Mesenchymal stem cell (in vitro differentiated cells and primary cell): ENCODE results near the gene ZBTB25.

Experiments used
- DNase-seq: peaks from one replicate; pipeline ENCODE4 v3.0.0-alpha.2; 2013
- H2AFZ ChIP-seq: one replicate; pipeline ENCODE4 v1.6.1; 2013; ENCODE audit warnings: low read depth, mild to moderate bottlenecking, control low read depth, inconsistent platforms, low read length, moderate library complexity
- H2AK5ac ChIP-seq: 2 replicates; pipeline ENCODE4 v1.6.1; 2013; ENCODE audit warnings: low read length, moderate library complexity, mild to moderate bottlenecking, inconsistent platforms; ENCODE audit not compliant: severe bottlenecking
- H2BK120ac ChIP-seq: one replicate; pipeline ENCODE4 v1.6.1; 2013; ENCODE audit warnings: low read depth, mild to moderate bottlenecking, inconsistent platforms, low read length, moderate library complexity
- H2BK12ac ChIP-seq, 2 experiments: one replicate each; pipeline ENCODE4 v1.6.1; 2013; ENCODE audit warnings: inconsistent platforms in 2 of 2, low read length in 2 of 2, mild to moderate bottlenecking in 2 of 2, moderate library complexity in 2 of 2, control low read depth in 1 of 2
- H2BK15ac ChIP-seq: one replicate; pipeline ENCODE4 v1.6.1; 2013; ENCODE audit warnings: mild to moderate bottlenecking, low read depth, inconsistent platforms; ENCODE audit not compliant: poor library complexity, severe bottlenecking
- H2BK5ac ChIP-seq: 2 replicates; pipeline ENCODE4 v1.6.1; 2013; ENCODE audit warnings: low read depth, mild to moderate bottlenecking, low read length, control low read depth, inconsistent platforms; ENCODE audit not compliant: poor library complexity, severe bottlenecking
- H3K14ac ChIP-seq, 2 experiments: one replicate each; pipeline ENCODE4 v1.6.1; 2013; ENCODE audit warnings: inconsistent platforms in 2 of 2, low read length in 2 of 2, control low read depth in 1 of 2, mild to moderate bottlenecking in 1 of 2, moderate library complexity in 1 of 2
- H3K18ac ChIP-seq, 2 experiments: one replicate each; pipeline ENCODE4 v1.6.1; 2013; ENCODE audit warnings: inconsistent platforms in 2 of 2, low read length in 2 of 2, control low read depth in 1 of 2, low read depth in 1 of 2, mild to moderate bottlenecking in 1 of 2
- H3K23ac ChIP-seq, 2 experiments: one replicate each; pipeline ENCODE4 v1.6.1; 2013; ENCODE audit warnings: inconsistent platforms in 2 of 2, low read length in 2 of 2, mild to moderate bottlenecking in 2 of 2, moderate library complexity in 2 of 2, control low read depth in 1 of 2
- H3K27ac ChIP-seq: 2 replicates; pipeline ENCODE4 v1.5.1; 2013; ENCODE audit warnings: mild to moderate bottlenecking, moderate library complexity, low read length, control low read depth, inconsistent platforms; ENCODE audit not compliant: poor library complexity, severe bottlenecking
- H3K27me3 ChIP-seq, 2 experiments: 2 replicates each; pipeline versions ENCODE4 v1.6.1 to v1.7.0; 2013; ENCODE audit warnings: low read length in 2 of 2, mild to moderate bottlenecking in 2 of 2, moderate library complexity in 2 of 2, control low read depth in 1 of 2, inconsistent platforms in 1 of 2; ENCODE audit not compliant: control insufficient read depth in 1 of 2, insufficient read depth in 1 of 2
- H3K36me3 ChIP-seq, 2 experiments: 2 replicates each; pipeline versions ENCODE4 v1.6.1 to v1.7.0; 2013; ENCODE audit warnings: low read length in 2 of 2, control low read depth in 1 of 2, inconsistent platforms in 1 of 2, low read depth in 1 of 2, mild to moderate bottlenecking in 1 of 2; ENCODE audit not compliant: insufficient read depth in 2 of 2, control insufficient read depth in 1 of 2
- H3K4ac ChIP-seq, 2 experiments: one replicate each; pipeline ENCODE4 v1.6.1; 2013; ENCODE audit warnings: inconsistent platforms in 2 of 2, low read length in 2 of 2, mild to moderate bottlenecking in 2 of 2, moderate library complexity in 2 of 2, control low read depth in 1 of 2, low read depth in 1 of 2
- H3K4me1 ChIP-seq: 2 replicates; pipeline ENCODE4 v1.6.1; 2013; ENCODE audit warnings: low read depth, low read length, control low read depth; ENCODE audit not compliant: control insufficient read depth, insufficient read depth
- H3K4me2 ChIP-seq: 2 replicates; pipeline ENCODE4 v1.6.1; 2013; ENCODE audit warnings: low read length, mild to moderate bottlenecking, inconsistent platforms; ENCODE audit not compliant: poor library complexity, severe bottlenecking
- H3K4me3 ChIP-seq, 2 experiments: 2 replicates each; pipeline versions ENCODE4 v1.5.1 to v1.7.0; 2013; ENCODE audit warnings: low read length in 2 of 2, mild to moderate bottlenecking in 2 of 2, control low read depth in 1 of 2, low read depth in 1 of 2; ENCODE audit not compliant: insufficient read depth in 1 of 2
- H3K79me1 ChIP-seq: replicated peaks from 2 replicates; pipeline ENCODE4 v1.6.1; 2013; ENCODE audit warnings: mild to moderate bottlenecking, control low read depth, low read length, inconsistent platforms; ENCODE audit not compliant: poor library complexity, severe bottlenecking
- H3K9ac ChIP-seq: 2 replicates; pipeline ENCODE4 v1.7.0; 2013; ENCODE audit warnings: mild to moderate bottlenecking, low read length, moderate library complexity
- H3K9me3 ChIP-seq: 2 replicates; pipeline ENCODE4 v1.7.0; 2013; ENCODE audit warnings: mild to moderate bottlenecking, low read length; ENCODE audit not compliant: control insufficient read depth
- H4K8ac ChIP-seq: one replicate; pipeline ENCODE4 v1.6.1; 2013; ENCODE audit warnings: inconsistent platforms, mild to moderate bottlenecking, low read length, moderate library complexity
- H4K91ac ChIP-seq: one replicate; pipeline ENCODE4 v1.6.1; 2013; ENCODE audit warnings: mild to moderate bottlenecking, low read length, inconsistent platforms
- WGBS: methylation state at CpG from one replicate; pipeline ENCODE4 v1.1.7; 2013; ENCODE audit warnings: mixed read lengths; 5-methylcytosine and 5-hydroxymethylcytosine counted together

ZBTB25 gene

GRCh38 chr14:64416348-64416932 lies 87.2 kb downstream of the ZBTB25 start:
- Histone ChIP-seq H3K27ac (no peak overlapping the region), H3K14ac (no peak overlapping the region), H2AK5ac (no peak overlapping the region), H2BK5ac (no peak overlapping the region), H3K4me1 (peaks cover 8% of the 10 kb centered on the region), H2AFZ (no peak overlapping the region), H3K9me3 (no peaks in the 10 kb centered on the region), H3K9ac (no peak overlapping the region), H3K4ac (no peak overlapping the region), H4K8ac (no peak overlapping the region), H2BK12ac (no peak overlapping the region), H3K4me3 (no peak overlapping the region), H4K91ac (no peak overlapping the region), H3K27me3 (no peaks in the 10 kb centered on the region), H2BK120ac (no peak overlapping the region), H3K18ac (no peak overlapping the region), H3K36me3 (peaks cover 36 to 77% of the 10 kb centered on the region in 2 experiments), H2BK15ac (no peak overlapping the region), H3K79me1 (peaks cover 11% of the 10 kb centered on the region), H3K23ac (no peak overlapping the region), H3K4me2 (no peak overlapping the region)
- WGBS: 83% methylated on average over 2 of the region's 3 CpGs
- no peak for DNase-seq

- Histone ChIP-seq H3K18ac (no peak overlapping the region), H2AK5ac (no peak overlapping the region), H3K4ac (no peak overlapping the region), H2BK12ac (no peak overlapping the region), H3K4me2 (no peak overlapping the region), H4K91ac (no peak overlapping the region), H3K9ac (no peak overlapping the region), H3K79me1 (peaks cover 21% of the 10 kb centered on the region), H3K14ac (no peak overlapping the region), H2AFZ (no peak overlapping the region), H3K9me3 (no peaks in the 10 kb centered on the region), H2BK5ac (no peak overlapping the region), H2BK120ac (no peak overlapping the region), H4K8ac (no peak overlapping the region), H3K36me3 (peaks cover 17 to 51% of the 10 kb centered on the region in 2 experiments), H3K23ac (no peak overlapping the region), H3K27ac (no peak overlapping the region), H3K4me3 (no peak overlapping the region), H3K4me1 (peaks cover 8% of the 10 kb centered on the region), H2BK15ac (no peak overlapping the region), H3K27me3 (no peaks in the 10 kb centered on the region)
- DNase-seq: no peak
- 100% methylated on average over 1 of the region's 1 CpG for WGBS
These were observed 91.4 kb downstream of the ZBTB25 start for GRCh38 chr14:64412237-64412636.

GRCh38 chr14:64411001-64411400 lies 92.6 kb downstream of the ZBTB25 start:
- no peak overlapping the region for H2BK15ac ChIP-seq
- no peaks in the 10 kb centered on the region for H3K27me3 ChIP-seq
- peaks cover 8% of the 10 kb centered on the region for H3K4me1 ChIP-seq
- no peak overlapping the region for H2BK12ac ChIP-seq
- 96% methylated on average over 2 of the region's 4 CpGs for WGBS
- H3K18ac ChIP-seq: no peak overlapping the region
- no peak overlapping the region for H2BK120ac ChIP-seq
- H3K79me1 ChIP-seq: peaks cover 25% of the 10 kb centered on the region
- H3K4me3 ChIP-seq: no peak overlapping the region
- H3K36me3 ChIP-seq: peaks cover 16 to 38% of the 10 kb centered on the region in 2 experiments
- no peak overlapping the region for H2BK5ac ChIP-seq
- H3K4me2 ChIP-seq: no peak overlapping the region
- H2AK5ac ChIP-seq: no peak overlapping the region
- H3K27ac ChIP-seq: no peak overlapping the region
- H4K8ac ChIP-seq: no peak overlapping the region
- no peak for DNase-seq
- H3K23ac ChIP-seq: no peak overlapping the region
- H2AFZ ChIP-seq: no peak overlapping the region
- H3K9me3 ChIP-seq: no peaks in the 10 kb centered on the region
- no peak overlapping the region for H3K4ac ChIP-seq
- H3K9ac ChIP-seq: no peak overlapping the region
- H3K14ac ChIP-seq: no peak overlapping the region
- no peak overlapping the region for H4K91ac ChIP-seq

- H3K9ac ChIP-seq: no peak overlapping the region
- peak; percentile 78 for DNase-seq
- H2BK120ac ChIP-seq: no peak overlapping the region
- peaks cover 29% of the 10 kb centered on the region for H3K79me1 ChIP-seq
- WGBS: 80% methylated on average over 5 of the region's 5 CpGs
- H2AFZ ChIP-seq: no peak overlapping the region
- H3K27me3 ChIP-seq: no peaks in the 10 kb centered on the region
- no peak overlapping the region for H3K4ac ChIP-seq
- H2BK12ac ChIP-seq: no peak overlapping the region
- peaks cover 8% of the 10 kb centered on the region for H3K4me1 ChIP-seq
- no peaks in the 10 kb centered on the region for H3K9me3 ChIP-seq
- H2BK5ac ChIP-seq: no peak overlapping the region
- H4K91ac ChIP-seq: no peak overlapping the region
- no peak overlapping the region for H4K8ac ChIP-seq
- H3K4me2 ChIP-seq: no peak overlapping the region
- H3K27ac ChIP-seq: peak overlapping the region; percentile 45
- no peak overlapping the region for H3K14ac ChIP-seq
- H3K23ac ChIP-seq: no peak overlapping the region
- no peak overlapping the region for H3K4me3 ChIP-seq
- H3K36me3 ChIP-seq: peaks cover 15 to 36% of the 10 kb centered on the region in 2 experiments
- H2AK5ac ChIP-seq: no peak overlapping the region
- H3K18ac ChIP-seq: no peak overlapping the region
- no peak overlapping the region for H2BK15ac ChIP-seq
These were observed 93.4 kb downstream of the ZBTB25 start for GRCh38 chr14:64410084-64410774.
